Caki2 (cell line): ENCODE measurements around the gene ARHGDIA. TPM values are rescaled to one million over a fixed set of nuclear protein-coding genes. Genes with fewer than 3 reads are reported as not detected.
"Not testable (repeated sequence)": the region's sequence is repeated elsewhere in the genome, so short reads cannot be mapped to it uniquely, and the experiment has no call there.

Source experiments
- DNase-seq: peaks from one replicate; pipeline ENCODE4 v3.0.0-alpha.2; 2015; ENCODE audit warnings: low read depth
- in situ Hi-C: cut with HindIII; loops from 2 replicates; pipeline ENCODE4 v1.10.0; 2016; ENCODE audit warnings: low sequenced_read_pairs, low pct_unique_long_range_greater_than_20kb, mixed read lengths
- total RNA-seq: library from RNA; depleted of rRNA; stranded (reverse); fragments of >200 nt; shearing (Covaris generic); gene quantifications from 2 replicates; pipeline ENCODE4 v1.2.3, GENCODE V29; 2014; ENCODE audit warnings: low replicate concordance

The ARHGDIA gene
- total RNA-seq, 1 experiment from 2014 or later, result 146 TPM

- DNase-seq, result no peak
- in situ Hi-C loops, result no loop called here
These were observed 18.9 kb downstream of the ARHGDIA start for GRCh38 chr17:81852237-81852636.

GRCh38 chr17:81851423-81851822 lies 19.7 kb downstream of the ARHGDIA start:
- DNase-seq, result no peak
- in situ Hi-C loops, result no loop called here

- in situ Hi-C loops, result no loop called here
- DNase-seq, result no peak
These were observed 21.7 kb downstream of the ARHGDIA start for GRCh38 chr17:81849457-81849856.

GRCh38 chr17:81846743-81847689 lies 24.1 kb downstream of the ARHGDIA start:
- DNase-seq, result no peak
- in situ Hi-C loops, result no loop called here

- in situ Hi-C loops, result no loop called here
- no peak for DNase-seq
These were observed 25.0 kb downstream of the ARHGDIA start for GRCh38 chr17:81845881-81846742.

- no peak for DNase-seq
- in situ Hi-C loops, result no loop called here
These were observed 25.8 kb downstream of the ARHGDIA start for GRCh38 chr17:81845361-81845760.

- no peak for DNase-seq
- in situ Hi-C loops, result no loop called here
These were observed 26.2 kb downstream of the ARHGDIA start for GRCh38 chr17:81844887-81845286.

- DNase-seq, result peak; percentile 37
- in situ Hi-C loops, result no loop called here
These were observed 26.7 kb downstream of the ARHGDIA start for GRCh38 chr17:81844327-81844851.

- in situ Hi-C loops, result no loop called here
- DNase-seq, result no peak
These were observed 27.3 kb downstream of the ARHGDIA start for GRCh38 chr17:81843713-81844326.

- DNase-seq, result no peak
- in situ Hi-C loops, result no loop called here
These were observed 28.2 kb downstream of the ARHGDIA start for GRCh38 chr17:81842725-81843504.

GRCh38 chr17:81842378-81842724 lies 28.8 kb downstream of the ARHGDIA start:
- no peak for DNase-seq
- in situ Hi-C loops, result no loop called here

GRCh38 chr17:81841866-81842265 lies 29.3 kb downstream of the ARHGDIA start:
- in situ Hi-C loops, result no loop called here
- no peak for DNase-seq

- in situ Hi-C loops, result no loop called here
- no peak for DNase-seq
These were observed 30.0 kb downstream of the ARHGDIA start for GRCh38 chr17:81840826-81841778.

- in situ Hi-C loops, DNase-seq: not testable (repeated sequence)
These were observed 31.1 kb downstream of the ARHGDIA start for GRCh38 chr17:81840059-81840458.

- DNase-seq, result no peak
- in situ Hi-C loops, result no loop called here
These were observed 31.8 kb downstream of the ARHGDIA start for GRCh38 chr17:81839301-81839700.

- in situ Hi-C loops, result no loop called here
- DNase-seq, result no peak
These were observed 32.3 kb downstream of the ARHGDIA start for GRCh38 chr17:81838753-81839255.

- in situ Hi-C loops, result no loop called here
These were observed 33.5 kb downstream of the ARHGDIA start for GRCh38 chr17:81837641-81838040.

More at GRCh38 chr17:81837641-81838040, 33.5 kb downstream of the ARHGDIA start:
- no peak for DNase-seq
